K562 (cell line): ENCODE measurements around the gene HPS4. TPM values are rescaled to one million over a fixed set of nuclear protein-coding genes. Genes with fewer than 3 reads are reported as not detected.

Experiments
- ATAC-seq: fragments of 200-7000 bp; cut with Tn5 transposase; 3 replicates; pipeline ENCODE4 v1.9.1; 2020; ENCODE audit warnings: moderate library complexity
- BruUV-seq: library from RNA; stranded (reverse); fragments of 400-500 nt; replicated peaks from 2 replicates; lab custom pipeline; 2021; lab: Mats Ljungman, UMichigan
- CTCF ChIA-PET: fragments of 300-600 bp; formaldehyde crosslinking; extraction: SDS; loops from one replicate; lab custom pipeline; 2021; ENCODE audit warnings: low intra/inter-chr PET ratio; lab: Yijun Ruan, JAX
- POLR2A ChIA-PET: fragments of 300-600, 350-650 bp; sonication (Branson Sonifier 250); formaldehyde crosslinking; extraction: SDS; loops from one replicate; lab custom pipeline; 2021; ENCODE audit warnings: antibody characterized with exemption, inconsistent platforms; lab: Yijun Ruan, JAX
- DNase-seq, 4 experiments: peaks; one replicate each; pipeline versions ENCODE4 v3.0.0 to v3.0.0-alpha.2; 2011 to 2018; ENCODE audit warnings: low spot score in 3 of 4, mixed read lengths in 3 of 4; ENCODE audit errors: extremely low read depth in 1 of 4
- FAIRE-seq: peaks from 2 replicates; lab custom pipeline; 2011; peaks lifted over from hg19 to GRCh38; lab: Jason Lieb, UNC
- H2AFZ ChIP-seq: 2 replicates; pipeline ENCODE4 v1.6.0; 2011; ENCODE audit warnings: low read depth, low read length, control low read depth, inconsistent platforms
- H3K27ac ChIP-seq: fragments of 200-600 bp; 3 replicates; pipeline ENCODE4 v1.8.0; 2011; ENCODE audit warnings: low read depth, mild to moderate bottlenecking, control low read depth, inconsistent platforms, low read length, moderate library complexity, mixed read lengths; ENCODE audit errors: extremely low read depth
- H3K27me3 ChIP-seq, 2 experiments: fragments of 300-600 bp in 1 of 2; 2 replicates in 1 of 2; 3 replicates in 1 of 2; pipeline versions ENCODE4 v1.6.0 to v1.8.0; 2011; ENCODE audit warnings: inconsistent platforms in 2 of 2, low read length in 2 of 2, mild to moderate bottlenecking in 1 of 2, mixed read lengths in 1 of 2, moderate library complexity in 1 of 2; ENCODE audit not compliant: control insufficient read depth in 2 of 2, insufficient read depth in 2 of 2
- H3K36me3 ChIP-seq: fragments of 300-600 bp; 3 replicates; pipeline ENCODE4 v1.8.0; 2011; ENCODE audit warnings: mild to moderate bottlenecking, low read length, inconsistent platforms; ENCODE audit not compliant: control insufficient read depth, insufficient read depth
- H3K4me1 ChIP-seq, 2 experiments: fragments of 200-600 bp in 1 of 2; replicated peaks in 1 of 2; 2 replicates in 1 of 2; 3 replicates in 1 of 2; pipeline versions ENCODE4 v1.5.1 to v1.8.0; 2011; ENCODE audit warnings: inconsistent platforms in 2 of 2, low read length in 2 of 2, mild to moderate bottlenecking in 1 of 2, mixed read lengths in 1 of 2, moderate library complexity in 1 of 2; ENCODE audit not compliant: control insufficient read depth in 2 of 2, insufficient read depth in 2 of 2
- H3K4me2 ChIP-seq: 2 replicates; pipeline ENCODE4 v1.6.1; 2011; ENCODE audit warnings: low read length, control low read depth, inconsistent platforms, mixed read lengths; ENCODE audit not compliant: insufficient read depth
- H3K4me3 ChIP-seq: fragments of 200-600 bp; sonication (generic), shearing (Covaris generic); 2 replicates; pipeline ENCODE4 v1.5.1; 2016; ENCODE audit warnings: control low read depth, inconsistent platforms
- H3K79me2 ChIP-seq: fragments of 200-600 bp; 3 replicates; pipeline ENCODE4 v1.8.0; 2011; ENCODE audit warnings: low read length, inconsistent platforms; ENCODE audit not compliant: control insufficient read depth, insufficient read depth
- H3K9ac ChIP-seq, 2 experiments: 2 replicates each; pipeline versions ENCODE4 v1.6.0 to v1.6.1; 2011; ENCODE audit warnings: low read depth in 2 of 2, low read length in 2 of 2, control low read depth in 1 of 2, inconsistent platforms in 1 of 2, mild to moderate bottlenecking in 1 of 2, mixed read lengths in 1 of 2; ENCODE audit not compliant: insufficient read depth in 1 of 2
- H3K9me1 ChIP-seq: one replicate; pipeline ENCODE4 v1.6.0; 2011; ENCODE audit warnings: inconsistent platforms, mild to moderate bottlenecking, low read length, moderate library complexity; ENCODE audit not compliant: control insufficient read depth, insufficient read depth
- H3K9me3 ChIP-seq: replicated peaks from 2 replicates; pipeline ENCODE4 v1.5.1; 2011; ENCODE audit warnings: low read depth, low read length, inconsistent platforms; ENCODE audit not compliant: control insufficient read depth, insufficient read depth
- H4K20me1 ChIP-seq: replicated peaks from 2 replicates; pipeline ENCODE4 v1.6.1; 2011; ENCODE audit warnings: low read length, inconsistent platforms, mixed read lengths; ENCODE audit not compliant: control insufficient read depth, insufficient read depth
- CBX8 ChIP-seq: fragments of 200-600 bp; sonication (generic); IDR thresholded peaks from 2 replicates; pipeline ENCODE4 v1.6.1; 2012; ENCODE audit warnings: borderline replicate concordance, mixed run types, low read depth, mild to moderate bottlenecking, moderate library complexity, mixed read lengths, low read length, control low read depth, inconsistent platforms; ENCODE audit not compliant: poor library complexity, severe bottlenecking; ENCODE audit errors: extremely low read depth
- CHAMP1 ChIP-seq: fragments of 450-650 bp; IDR thresholded peaks from 2 replicates; pipeline ENCODE4 v1.6.1; 2016; ENCODE audit warnings: mild to moderate bottlenecking
- HOMEZ ChIP-seq: fragments of 250-450 bp; sonication (Bioruptor Pico); IDR thresholded peaks from 2 replicates; pipeline ENCODE4 v1.4.0; 2020; ENCODE audit warnings: mild to moderate bottlenecking, moderate library complexity
- LCOR ChIP-seq: sonication (generic); formaldehyde crosslinking; IDR thresholded peaks from 2 replicates; pipeline ENCODE4 v1.8.0; 2022; ENCODE audit warnings: mild to moderate bottlenecking, missing genetic modification reagents
- MCM5 ChIP-seq: fragments of 450-650 bp; IDR thresholded peaks from 2 replicates; pipeline ENCODE4 v1.6.1; 2016; ENCODE audit warnings: low read depth
- MTA3 ChIP-seq: fragments of 450-650 bp; formaldehyde crosslinking; IDR thresholded peaks from 2 replicates; pipeline ENCODE4 v1.6.1; 2017; ENCODE audit warnings: mild to moderate bottlenecking, borderline replicate concordance
- NCOA4 ChIP-seq: fragments of 450-650 bp; IDR thresholded peaks from 2 replicates; pipeline ENCODE4 v1.6.1; 2018; ENCODE audit warnings: mild to moderate bottlenecking; ENCODE audit not compliant: partially characterized antibody
- NFIX ChIP-seq: fragments of 250-450 bp; sonication (Bioruptor Pico); IDR thresholded peaks from 2 replicates; pipeline ENCODE4 v1.4.0; 2020; ENCODE audit warnings: low read depth, mild to moderate bottlenecking, moderate library complexity
- PHB2 ChIP-seq: fragments of 450-650 bp; IDR thresholded peaks from 2 replicates; pipeline ENCODE4 v1.6.1; 2017; ENCODE audit warnings: low read depth
- POLR2AphosphoS5 ChIP-seq: IDR thresholded peaks from 2 replicates; pipeline ENCODE4 v1.6.1; 2011; ENCODE audit warnings: mild to moderate bottlenecking, low read depth, low read length, moderate library complexity; ENCODE audit not compliant: control insufficient read depth, insufficient read depth
- SRSF9 ChIP-seq: fragments of 200-400 bp; formaldehyde crosslinking; IDR thresholded peaks from 2 replicates; pipeline ENCODE4 v1.6.1; 2017; ENCODE audit warnings: low read depth, low read length, borderline replicate concordance
- TAF9B ChIP-seq: fragments of 450-650 bp; IDR thresholded peaks from 2 replicates; pipeline ENCODE4 v1.6.1; 2018; ENCODE audit warnings: mild to moderate bottlenecking; ENCODE audit not compliant: partially characterized antibody
- ZNF143 ChIP-seq: sonication (generic); formaldehyde crosslinking; IDR thresholded peaks from 2 replicates; pipeline ENCODE4 v1.9.0; 2022; ENCODE audit warnings: mild to moderate bottlenecking, missing genetic modification reagents
- ZNF280A ChIP-seq: fragments of 450-650 bp; IDR thresholded peaks from 2 replicates; pipeline ENCODE4 v1.6.1; 2018; ENCODE audit warnings: mild to moderate bottlenecking, low read depth; ENCODE audit not compliant: partially characterized antibody
- ZNF324 ChIP-seq: fragments of 250-450 bp; sonication (Bioruptor Pico); IDR thresholded peaks from 2 replicates; pipeline ENCODE4 v1.4.0; 2020; ENCODE audit warnings: mild to moderate bottlenecking
- ZNF584 ChIP-seq: fragments of 200-800 bp; sonication (Bioruptor generic); IDR thresholded peaks from 2 replicates; pipeline ENCODE4 v1.6.1; 2016; ENCODE audit warnings: low read depth, mild to moderate bottlenecking, missing genetic modification characterization, missing compliant biosample characterization
- WGBS: fragments of 100-300 bp; shearing (Covaris generic); methylation state at CpG from one replicate; pipeline ENCODE4 v1.1.6; 2016; ENCODE audit warnings: low coverage, mixed read lengths; ENCODE audit not compliant: insufficient coverage; ENCODE audit errors: missing lambda C conversion rate; 5-methylcytosine and 5-hydroxymethylcytosine counted together
- in situ Hi-C: fragments of 300-500 bp; cut with MboI; formaldehyde crosslinking; loops from 4 replicates; pipeline ENCODE4 v1.15.0; 2018; ENCODE audit warnings: inconsistent platforms, mixed read lengths
- intact Hi-C: fragments of 100-400 bp; cut with micrococcal nuclease; formaldehyde crosslinking; loops from 2 replicates; pipeline ENCODE4 v1.14.2; 2022
- polyA plus RNA-seq, 8 experiments: library from polyadenylated mRNA; depleted of rRNA in 4 of 8; stranded (reverse) in 5 of 8; unstranded in 3 of 8; fragments of >200 nt; fragmentation: Nextera tagmentation in 2 of 8; fragmentation: Illumina TruSeq in 1 of 8; extraction: Ambion mirVana in 2 of 8; extraction: Trizol in 1 of 8; gene quantifications; 2 replicates each; pipeline versions ENCODE4 v1.2.1 to v1.2.3, GENCODE V29; 2011 to 2014; ENCODE audit warnings: inconsistent platforms in 1 of 8, missing spikeins in 1 of 8
- total RNA-seq, 7 experiments: library from RNA; depleted of rRNA in 6 of 7; stranded (reverse); fragments of >200 nt in 6 of 7; fragmentation: Illumina TruSeq in 2 of 7; extraction: Trizol in 2 of 7; gene quantifications; 2 replicates each; pipeline versions ENCODE4 v1.2.1 to v1.2.3, GENCODE V29; 2011 to 2021; ENCODE audit warnings: low replicate concordance in 1 of 7

Gene HPS4
- total and polyA plus RNA-seq, 9 of the 15 experiments (the other 6 are each of a cell fraction or from before 2014, with no cell fraction given) = 12.8 to 29.2 (median 25.3) TPM

- ATAC-seq = no peak
- no peaks in the 10 kb centered on the region for H3K9me3 ChIP-seq
- BruUV-seq = no TSS peak
- TF ChIP-seq ZNF324 (CRISPR knock-in tag) (no peak), POLR2AphosphoS5 (no peak), ZNF584 (CRISPR knock-in tag) (no peak), HOMEZ (CRISPR knock-in tag) (no peak), LCOR (CRISPR knock-in tag) (no peak), ZNF143 (CRISPR knock-in tag) (no peak), CBX8 (no peak), TAF9B (no peak), CHAMP1 (no peak), MTA3 (no peak), NFIX (CRISPR knock-in tag) (no peak), PHB2 (no peak), MCM5 (no peak), NCOA4 (no peak), SRSF9 (no peak), ZNF280A (no peak)
- TF ChIP-seq, all 486 proteins: peak for 0
- ChIA-PET CTCF (no interaction called here), POLR2A (no interaction called here)
- H3K4me3 ChIP-seq = no peak overlapping the region
- DNase-seq (no peak), FAIRE-seq (no peak)
- H3K9me1 ChIP-seq = no peaks in the 10 kb centered on the region
- no peaks in the 10 kb centered on the region for H4K20me1 ChIP-seq
- H3K4me2 ChIP-seq = no peak overlapping the region
- H3K9ac ChIP-seq = peak overlapping the region in 1 of 2 experiments; percentile 35; a peak in 1 of 4 replicates
- no peaks in the 10 kb centered on the region for H3K79me2 ChIP-seq
- peaks cover 0 to 17% of the 10 kb centered on the region in 2 experiments; a peak in 3 of 5 replicates for H3K4me1 ChIP-seq
- intact Hi-C loops (no loop called here), in situ Hi-C loops (no loop called here)
- peaks cover 0 to 2% of the 10 kb centered on the region in 2 experiments; a peak in 3 of 5 replicates for H3K27me3 ChIP-seq
- H3K27ac ChIP-seq = no peak overlapping the region
- H2AFZ ChIP-seq = no peak overlapping the region
- H3K36me3 ChIP-seq = no peaks in the 10 kb centered on the region
- 70% methylated on average over 11 of the region's 14 CpGs for WGBS
Measured at GRCh38 chr22:26437694-26438392, 45.7 kb downstream of the HPS4 start.
